ENCODE measurements around the gene CFAP97D2. TPM values are rescaled to one million over a fixed set of nuclear protein-coding genes. Genes with fewer than 3 reads are reported as not detected.
"Not testable (repeated sequence)": the region's sequence is repeated elsewhere in the genome, so short reads cannot be mapped to it uniquely, and the experiment has no call there.

The CFAP97D2 gene
- total and polyA plus RNA-seq, 8 donors: 0.75 to 5.8 (median 3.1) TPM

DNA sequence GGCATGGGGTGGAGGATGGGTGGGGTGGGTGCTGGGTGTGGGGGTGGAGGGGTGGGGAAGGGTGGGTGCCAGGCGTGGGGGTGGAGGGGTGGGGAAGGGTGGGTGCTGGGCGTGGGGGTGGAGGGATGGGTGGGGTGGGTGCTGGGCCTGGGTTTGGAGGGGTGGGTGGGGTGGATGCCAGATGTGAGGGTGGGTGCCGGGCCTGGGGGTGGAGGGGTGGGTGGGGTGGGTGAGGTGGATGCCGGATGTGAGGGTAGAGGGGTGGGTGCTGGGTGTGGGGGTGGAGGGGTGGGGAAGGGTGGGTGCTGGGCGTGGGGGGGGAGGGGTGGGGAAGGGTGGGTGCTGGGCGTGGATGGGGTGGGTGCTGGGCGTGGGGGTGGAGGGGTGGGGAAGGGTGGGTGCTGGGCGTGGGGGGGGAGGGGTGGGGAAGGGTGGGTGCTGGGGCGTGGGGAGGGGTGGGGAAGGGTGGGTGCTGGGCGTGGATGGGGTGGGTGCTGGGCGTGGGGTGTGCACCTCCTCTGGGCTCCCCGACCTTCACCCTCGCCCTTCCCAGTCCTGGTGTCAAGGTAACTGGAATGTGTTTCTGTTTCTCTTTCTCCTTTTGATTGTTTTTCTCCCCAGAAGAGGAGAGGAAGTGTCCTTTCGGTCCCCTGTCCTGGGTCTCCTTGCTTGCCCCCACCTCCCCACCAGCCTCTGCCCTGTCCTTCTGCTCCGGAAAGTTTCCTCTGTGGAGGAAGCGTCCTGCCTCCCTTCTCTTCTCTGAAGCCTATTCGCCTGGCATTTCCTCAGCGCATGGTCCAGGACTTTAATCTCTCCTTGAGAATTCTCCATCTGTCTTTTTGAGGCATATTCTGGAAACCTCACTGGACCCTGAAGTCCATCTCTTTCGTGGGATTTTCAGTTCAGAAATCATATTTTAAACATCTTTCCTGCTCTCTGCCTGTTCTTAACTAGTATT, 22.9 kb upstream of the CFAP97D2 start:
- no peak for FAIRE-seq
- no peak overlapping the region for H3K4me3 ChIP-seq
- H3K27me3 ChIP-seq: no peaks in the 10 kb centered on the region
- intact Hi-C loops (cut with DNase I): no loop called here
- no peak overlapping the region for H3K27ac ChIP-seq
- 48 to 52% methylated on average over 11 to 15 of the region's 19 CpGs for WGBS, 2 donors
- ATAC-seq: no peak
- TF ChIP-seq, protein P1, sequence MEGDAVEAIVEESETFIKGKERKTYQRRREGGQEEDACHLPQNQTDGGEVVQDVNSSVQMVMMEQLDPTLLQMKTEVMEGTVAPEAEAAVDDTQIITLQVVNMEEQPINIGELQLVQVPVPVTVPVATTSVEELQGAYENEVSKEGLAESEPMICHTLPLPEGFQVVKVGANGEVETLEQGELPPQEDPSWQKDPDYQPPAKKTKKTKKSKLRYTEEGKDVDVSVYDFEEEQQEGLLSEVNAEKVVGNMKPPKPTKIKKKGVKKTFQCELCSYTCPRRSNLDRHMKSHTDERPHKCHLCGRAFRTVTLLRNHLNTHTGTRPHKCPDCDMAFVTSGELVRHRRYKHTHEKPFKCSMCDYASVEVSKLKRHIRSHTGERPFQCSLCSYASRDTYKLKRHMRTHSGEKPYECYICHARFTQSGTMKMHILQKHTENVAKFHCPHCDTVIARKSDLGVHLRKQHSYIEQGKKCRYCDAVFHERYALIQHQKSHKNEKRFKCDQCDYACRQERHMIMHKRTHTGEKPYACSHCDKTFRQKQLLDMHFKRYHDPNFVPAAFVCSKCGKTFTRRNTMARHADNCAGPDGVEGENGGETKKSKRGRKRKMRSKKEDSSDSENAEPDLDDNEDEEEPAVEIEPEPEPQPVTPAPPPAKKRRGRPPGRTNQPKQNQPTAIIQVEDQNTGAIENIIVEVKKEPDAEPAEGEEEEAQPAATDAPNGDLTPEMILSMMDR (IDR thresholded peaks at IDR 0.05): no peak
- DNase-seq: no peak
- H3K4me1 ChIP-seq: no peaks in the 10 kb centered on the region
- H3K36me3 ChIP-seq: no peaks in the 10 kb centered on the region
- H3K9me3 ChIP-seq: no peaks in the 10 kb centered on the region

DNA sequence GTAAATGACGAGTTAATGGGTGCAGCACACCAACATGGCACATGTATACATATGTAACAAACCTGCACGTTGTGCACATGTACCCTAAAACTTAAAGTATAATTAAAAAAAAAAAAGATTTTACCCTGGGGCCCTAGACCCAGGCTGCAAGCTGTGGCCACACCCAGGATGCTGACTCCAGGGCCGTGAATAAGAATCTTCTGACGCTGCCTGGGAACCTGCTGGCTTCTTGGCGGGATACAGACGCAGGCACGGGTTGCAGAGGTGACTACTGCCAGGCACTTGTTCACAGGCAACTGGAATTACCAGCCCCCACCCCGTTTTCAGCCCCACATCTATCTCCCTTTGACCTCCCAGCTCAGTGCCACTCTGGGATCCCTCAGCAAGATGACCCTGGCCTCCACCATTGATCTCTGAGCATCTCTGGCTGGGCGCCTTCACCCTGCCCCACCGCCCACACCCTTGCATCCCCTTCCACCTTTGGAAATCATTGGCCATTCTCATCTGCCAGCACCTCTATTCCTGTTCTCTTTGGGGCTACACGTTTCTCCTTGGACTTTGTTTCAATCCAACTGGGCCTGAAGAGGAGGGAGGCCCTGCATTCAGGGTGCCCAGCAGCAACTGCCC, 21.1 kb upstream of the CFAP97D2 start:
- ATAC-seq (no peak), DNase-seq (no peak), FAIRE-seq (no peak)
- Histone ChIP-seq H3K4me1 (no peaks in the 10 kb centered on the region), H3K27ac (no peak overlapping the region), H3K4me3 (no peak overlapping the region), H3K36me3 (no peaks in the 10 kb centered on the region), H3K9me3 (no peaks in the 10 kb centered on the region), H3K27me3 (no peaks in the 10 kb centered on the region)
- TF ChIP-seq, protein P1 (IDR thresholded peaks at IDR 0.05): no peak
- intact Hi-C loops (cut with DNase I): no loop called here
- WGBS, 2 donors: 81 to 83% methylated on average over 11 of the region's 11 CpGs

DNA sequence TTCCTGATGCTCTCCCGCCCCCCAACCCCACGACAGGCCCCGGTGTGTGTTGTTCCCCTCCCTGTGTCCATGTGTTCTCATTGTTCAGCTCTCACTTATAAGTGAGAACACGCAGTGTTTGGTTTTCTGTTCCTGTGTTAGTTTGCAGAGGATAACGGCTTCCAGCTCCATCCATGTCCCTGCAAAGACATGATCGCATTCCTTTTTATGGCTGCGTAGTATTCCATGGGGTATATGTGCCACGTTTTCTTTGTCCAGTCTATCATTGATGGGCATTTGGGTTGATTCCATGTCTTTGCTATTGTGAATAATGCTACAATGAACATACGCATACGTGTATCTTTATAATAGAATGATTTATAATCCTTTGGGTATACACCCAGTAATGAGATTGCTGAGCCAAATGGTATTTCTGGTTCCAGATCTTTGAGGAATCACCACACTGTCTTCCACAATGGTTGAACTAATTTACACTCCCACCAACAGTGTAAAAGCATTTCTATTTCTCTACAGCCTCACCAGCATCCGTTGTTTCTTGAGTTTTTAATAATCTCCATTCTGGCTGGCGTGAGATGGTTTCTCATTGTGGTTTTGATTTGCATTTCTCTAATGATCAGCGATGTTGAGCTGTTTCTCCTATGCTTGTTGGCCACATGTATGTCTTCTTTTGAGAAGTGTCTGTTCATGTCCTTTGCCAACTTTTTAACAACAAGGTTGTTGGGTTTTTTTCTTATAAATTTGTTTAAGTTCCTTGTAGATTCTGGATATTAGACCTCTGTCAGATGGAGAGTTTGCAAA, 20.0 kb upstream of the CFAP97D2 start:
- intact Hi-C loops (cut with DNase I); H3K27me3 ChIP-seq; H3K27ac ChIP-seq; DNase-seq; FAIRE-seq; H3K4me1 ChIP-seq; H3K36me3 ChIP-seq; H3K4me3 ChIP-seq; ATAC-seq; H3K9me3 ChIP-seq: not testable (repeated sequence)
- 93 to 94% methylated on average over 13 of the region's 13 CpGs for WGBS, 2 donors

DNA sequence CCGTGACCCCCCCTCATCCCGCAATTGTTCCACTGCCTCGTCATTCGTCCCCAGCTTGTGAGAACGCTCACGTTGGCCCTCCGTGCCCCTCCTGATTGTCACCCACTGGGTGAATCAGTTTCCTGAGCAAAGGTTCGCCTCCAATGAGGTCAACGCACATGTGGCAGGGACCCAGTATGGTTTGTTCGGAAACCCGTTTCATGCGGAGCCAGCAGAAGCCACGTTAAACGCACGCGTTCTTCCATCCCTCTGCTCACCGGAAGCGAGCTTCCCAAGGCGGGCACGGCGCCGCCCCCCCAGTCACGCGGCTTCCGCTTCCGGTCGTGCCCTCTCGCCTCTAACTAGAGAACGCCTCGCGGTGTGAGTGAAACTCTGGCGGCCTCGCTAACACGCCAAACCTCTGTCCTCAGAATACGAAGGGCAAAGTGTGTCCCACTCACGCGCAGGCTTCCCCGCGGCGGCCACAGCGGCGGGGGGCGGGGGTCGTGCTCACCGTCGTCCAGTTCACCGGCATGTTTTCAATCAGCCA, 18.0 kb upstream of the CFAP97D2 start:
- intact Hi-C loops (cut with DNase I): no loop called here
- H3K9me3 ChIP-seq: no peaks in the 10 kb centered on the region
- 94 to 95% methylated on average over 47 of the region's 47 CpGs for WGBS, 2 donors
- H3K36me3 ChIP-seq: no peaks in the 10 kb centered on the region
- H3K27me3 ChIP-seq: no peaks in the 10 kb centered on the region
- TF ChIP-seq, protein P1 (IDR thresholded peaks at IDR 0.05): no peak
- peak in 1 of 6 donors; percentile 44 for DNase-seq
- no peak overlapping the region for H3K4me3 ChIP-seq
- H3K27ac ChIP-seq: no peak overlapping the region
- no peak for ATAC-seq
- no peaks in the 10 kb centered on the region for H3K4me1 ChIP-seq
- no peak for FAIRE-seq
